GM19452 (cell line): Measurements from ENCODE around the gene STAT4.
A peak's percentile ranks its signal among the peaks of the same experiment; 100 is the strongest.

ENCODE experiments used
- ATAC-seq: cut with Tn5 transposase; IDR thresholded peaks from one replicate; pipeline ENCODE4 v1.9.1; 2021; ENCODE audit not compliant: unreplicated experiment

Gene STAT4

DNA sequence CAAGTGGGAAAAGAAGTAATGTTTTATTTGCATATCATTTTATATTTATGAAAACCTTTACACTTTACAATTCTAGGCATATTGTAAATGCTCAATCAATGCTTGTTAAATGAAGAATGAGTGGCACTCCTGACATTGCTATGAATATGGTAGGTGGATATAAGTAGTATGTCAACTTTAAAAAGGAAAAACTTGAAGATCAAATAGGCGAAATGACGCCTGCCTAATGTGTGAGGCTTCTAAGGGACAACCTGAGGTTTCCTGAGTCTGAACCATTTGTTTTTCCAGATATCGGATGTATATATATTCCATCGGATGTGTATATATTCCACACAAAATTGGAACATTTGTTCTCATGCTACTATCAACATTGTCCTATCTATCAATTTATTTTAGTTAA, 1.4 kb downstream of the STAT4 start:
- ATAC-seq: no peak

- ATAC-seq: no peak
Observed at GRCh38 chr2:191148791-191149190, 2.0 kb downstream of the STAT4 start.

- no peak for ATAC-seq
Observed at GRCh38 chr2:191148281-191148680, 2.5 kb downstream of the STAT4 start.

- no peak for ATAC-seq
Observed at GRCh38 chr2:191145769-191146471, 4.9 kb downstream of the STAT4 start.

GRCh38 chr2:191144217-191144616, 6.6 kb downstream of the STAT4 start:
- ATAC-seq: no peak

DNA sequence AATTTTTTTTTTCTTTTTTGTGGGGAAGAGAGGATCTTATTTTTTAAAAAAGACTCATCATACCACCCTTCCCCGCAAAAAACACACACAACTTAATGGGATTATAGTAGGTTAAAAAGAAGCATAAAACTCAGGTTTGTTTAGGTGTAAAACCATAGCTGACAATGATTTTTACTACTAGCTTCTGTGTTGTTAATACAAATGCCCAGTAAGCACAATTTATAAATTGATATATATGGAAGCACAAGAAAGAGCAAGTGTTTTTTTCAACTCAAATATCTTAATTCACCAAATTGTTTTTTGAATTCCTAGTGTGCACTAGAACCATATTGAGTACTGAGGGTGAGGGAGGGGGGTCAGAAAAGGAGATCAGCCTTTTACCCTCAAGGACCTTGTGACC, 7.0 kb downstream of the STAT4 start:
- ATAC-seq: no peak

DNA sequence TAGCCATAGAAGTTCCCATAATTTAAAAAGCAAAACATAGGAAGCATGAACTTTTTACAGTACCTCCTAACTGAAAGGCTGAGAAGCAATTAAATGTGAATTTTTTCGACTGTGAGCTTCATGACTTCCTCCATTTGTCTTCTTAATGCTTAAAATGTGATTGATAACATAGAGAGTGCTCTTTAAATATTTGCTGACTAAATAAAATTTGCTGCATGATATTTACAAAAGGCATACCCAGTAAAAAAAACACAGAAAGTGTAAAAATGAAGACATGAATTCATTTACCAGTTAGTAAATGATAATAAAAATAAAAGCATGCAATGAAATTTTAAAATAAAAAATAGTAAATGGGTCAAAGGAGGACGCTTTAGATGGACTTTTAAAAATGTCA, 21.9 kb downstream of the STAT4 start:
- no peak for ATAC-seq

- peak; percentile 76 for ATAC-seq
Observed at GRCh38 chr2:191128172-191128910, 22.5 kb downstream of the STAT4 start.

DNA sequence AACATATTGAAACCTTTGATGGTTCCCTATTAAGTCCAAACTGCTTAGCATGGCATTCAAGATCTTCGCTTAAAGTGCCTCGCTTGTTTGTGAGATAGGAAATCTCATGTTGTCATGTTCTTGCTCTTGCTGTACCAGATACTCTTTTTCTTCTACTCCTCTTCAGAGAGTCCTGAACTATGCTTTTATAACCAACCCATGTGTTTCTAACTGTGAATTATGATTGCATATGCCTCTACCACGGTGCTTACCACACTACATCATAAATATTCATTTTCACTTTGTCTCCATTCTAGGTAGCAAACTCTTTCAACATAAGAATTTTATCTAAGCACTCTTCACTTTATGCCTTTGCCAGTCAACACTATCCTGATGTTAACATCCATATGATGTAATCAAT, 23.6 kb downstream of the STAT4 start:
- no peak for ATAC-seq

- no peak for ATAC-seq
Observed at GRCh38 chr2:191126386-191127085, 24.3 kb downstream of the STAT4 start.

GRCh38 chr2:191125646-191126045, 25.1 kb downstream of the STAT4 start:
- ATAC-seq: no peak

- no peak for ATAC-seq
Observed at GRCh38 chr2:191122638-191123294, 28.0 kb downstream of the STAT4 start.

- no peak for ATAC-seq
Observed at GRCh38 chr2:191117341-191117740, 33.5 kb downstream of the STAT4 start.

DNA sequence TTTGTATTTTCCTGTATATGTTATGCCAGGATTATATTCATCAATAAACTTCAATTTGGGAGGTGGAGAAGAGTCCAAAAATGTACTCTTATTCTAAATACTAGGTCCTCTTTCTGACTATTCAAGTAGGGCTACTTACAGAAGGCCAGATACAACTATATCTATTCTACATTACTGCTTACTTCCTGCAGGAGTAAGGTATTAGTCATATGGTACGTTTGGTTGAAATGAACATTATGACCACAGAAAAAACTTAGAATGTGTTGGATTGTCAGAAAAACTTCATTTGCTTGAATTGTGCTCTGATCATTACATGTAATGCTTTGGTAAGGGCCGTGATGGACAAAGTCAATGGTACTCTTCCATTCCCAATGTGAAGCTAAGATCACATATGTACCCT, 35.0 kb downstream of the STAT4 start:
- ATAC-seq: peak; percentile 30

- ATAC-seq: peak; percentile 41
Observed at GRCh38 chr2:191115391-191115790, 35.4 kb downstream of the STAT4 start.

- peak; percentile 78 for ATAC-seq
Observed at GRCh38 chr2:191114403-191114886, 36.3 kb downstream of the STAT4 start.

DNA sequence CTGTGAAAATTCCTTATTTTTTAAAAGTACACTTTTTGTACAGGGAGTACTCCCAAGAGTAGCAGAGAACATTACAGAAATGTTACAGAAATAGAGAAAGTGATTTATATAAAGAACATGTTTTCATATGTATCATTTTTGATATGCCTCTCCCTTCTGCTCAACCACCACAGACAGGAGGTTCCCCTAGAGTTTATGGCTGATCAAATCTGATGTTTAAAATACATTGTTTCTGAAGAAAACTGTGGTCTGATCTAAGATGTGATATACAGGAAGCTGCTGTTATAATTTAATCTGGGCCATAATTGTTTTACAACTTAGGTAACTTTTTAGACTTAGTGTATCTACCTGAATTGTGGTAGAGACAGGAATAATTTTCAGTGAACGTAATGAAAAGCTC, 37.0 kb downstream of the STAT4 start:
- ATAC-seq: no peak

GRCh38 chr2:191112448-191112901, 38.3 kb downstream of the STAT4 start:
- ATAC-seq: no peak

GRCh38 chr2:191109888-191110287, 40.9 kb downstream of the STAT4 start:
- no peak for ATAC-seq

- no peak for ATAC-seq
Observed at GRCh38 chr2:191108331-191108730, 42.5 kb downstream of the STAT4 start.

GRCh38 chr2:191105082-191105481, 45.7 kb downstream of the STAT4 start:
- no peak for ATAC-seq
